Fibroblast of the conjunctiva (primary cell): ENCODE measurements around the gene PTPRN2.

ENCODE experiments used
- DNase-seq: peaks from one replicate; pipeline ENCODE4 v3.0.0-alpha.2; 2010; ENCODE audit warnings: low read depth

PTPRN2 gene

GRCh38 chr7:158252081-158252836, 335.4 kb downstream of the PTPRN2 start:
- DNase-seq, result no peak

- no peak for DNase-seq
Measured at GRCh38 chr7:158251061-158251965, 336.3 kb downstream of the PTPRN2 start.

GRCh38 chr7:158249692-158250091, 337.9 kb downstream of the PTPRN2 start:
- DNase-seq, result no peak

GRCh38 chr7:158248816-158249215, 338.8 kb downstream of the PTPRN2 start:
- DNase-seq, result no peak

GRCh38 chr7:158247758-158248487, 339.7 kb downstream of the PTPRN2 start:
- DNase-seq, result no peak

GRCh38 chr7:158246960-158247673, 340.5 kb downstream of the PTPRN2 start:
- no peak for DNase-seq

- no peak for DNase-seq
Measured at GRCh38 chr7:158246272-158246959, 341.2 kb downstream of the PTPRN2 start.

GRCh38 chr7:158245724-158246041, 341.9 kb downstream of the PTPRN2 start:
- no peak for DNase-seq

GRCh38 chr7:158244873-158245723, 342.5 kb downstream of the PTPRN2 start:
- no peak for DNase-seq

GRCh38 chr7:158244430-158244829, 343.2 kb downstream of the PTPRN2 start:
- no peak for DNase-seq

- no peak for DNase-seq
Measured at GRCh38 chr7:158241919-158242318, 345.7 kb downstream of the PTPRN2 start.

- DNase-seq, result no peak
Measured at GRCh38 chr7:158240801-158241200, 346.8 kb downstream of the PTPRN2 start.

- DNase-seq, result no peak
Measured at GRCh38 chr7:158239290-158239981, 348.2 kb downstream of the PTPRN2 start.

- DNase-seq, result no peak
Measured at GRCh38 chr7:158238616-158239289, 348.9 kb downstream of the PTPRN2 start.

- DNase-seq, result no peak
Measured at GRCh38 chr7:158237672-158238335, 349.8 kb downstream of the PTPRN2 start.

- no peak for DNase-seq
Measured at GRCh38 chr7:158236400-158236799, 351.2 kb downstream of the PTPRN2 start.

- DNase-seq, result no peak
Measured at GRCh38 chr7:158235862-158236261, 351.8 kb downstream of the PTPRN2 start.

- DNase-seq, result no peak
Measured at GRCh38 chr7:158229945-158230344, 357.7 kb downstream of the PTPRN2 start.

- no peak for DNase-seq
Measured at GRCh38 chr7:158228986-158229385, 358.6 kb downstream of the PTPRN2 start.
